Nephron (organoid): ENCODE data around the gene STUM.
A peak's percentile ranks its signal among the peaks of the same experiment; 100 is the strongest.

Experiments
- H3K27ac Mint-ChIP-seq, 3 experiments: 2 replicates each; pipeline ENCODE4 v1.8.0; 2020; ENCODE audit warnings: mixed read lengths in 3 of 3, mild to moderate bottlenecking in 2 of 3, moderate library complexity in 1 of 3
- H3K27me3 Mint-ChIP-seq: 2 replicates; pipeline ENCODE4 v1.8.0; 2021; ENCODE audit warnings: low read depth, mild to moderate bottlenecking, moderate library complexity, mixed read lengths
- H3K36me3 Mint-ChIP-seq: 2 replicates; pipeline ENCODE4 v1.8.0; 2020; ENCODE audit warnings: low read depth, mixed read lengths
- H3K4me1 Mint-ChIP-seq: 2 replicates; pipeline ENCODE4 v1.8.0; 2020; ENCODE audit warnings: mixed read lengths
- H3K4me3 Mint-ChIP-seq, 3 experiments: 2 replicates each; pipeline ENCODE4 v1.8.0; 2020; ENCODE audit warnings: mild to moderate bottlenecking in 3 of 3, mixed read lengths in 3 of 3, moderate library complexity in 2 of 3
- H3K9me3 Mint-ChIP-seq: 2 replicates; pipeline ENCODE4 v1.8.0; 2020; ENCODE audit warnings: mixed read lengths
- CTCF ChIP-seq, 3 experiments: fragments of 200-600 bp; sonication (generic); IDR thresholded peaks; one replicate each; pipeline ENCODE4 v1.5.0; 2021; ENCODE audit warnings: antibody characterized with exemption in 3 of 3; ENCODE audit not compliant: unreplicated experiment in 3 of 3

The STUM gene

GRCh38 chr1:226633541-226634165 lies 85.1 kb downstream of the STUM start:
- peaks cover 40% of the 10 kb centered on the region for H3K4me1 Mint-ChIP-seq
- no peak for TF ChIP-seq CTCF (IDR thresholded peaks at IDR 0.05; ENCODE audit: unreplicated experiment in 3 of 3)
- no peaks in the 10 kb centered on the region for H3K9me3 Mint-ChIP-seq
- peaks cover 12% of the 10 kb centered on the region for H3K27me3 Mint-ChIP-seq
- H3K36me3 Mint-ChIP-seq, result peaks cover 4% of the 10 kb centered on the region
- no peak overlapping the region for H3K4me3 Mint-ChIP-seq
- no peak overlapping the region for H3K27ac Mint-ChIP-seq

- Mint-ChIP-seq H3K27me3 (peaks cover 12% of the 10 kb centered on the region), H3K9me3 (no peaks in the 10 kb centered on the region), H3K4me1 (peaks cover 42% of the 10 kb centered on the region), H3K4me3 (no peak overlapping the region), H3K36me3 (peaks cover 4% of the 10 kb centered on the region), H3K27ac (peak overlapping the region in 1 of 3 experiments; percentile 10)
- TF ChIP-seq CTCF (IDR thresholded peaks at IDR 0.05; ENCODE audit: unreplicated experiment in 3 of 3), result peak; percentile 87 to 95 (median 94)
Observed at GRCh38 chr1:226634166-226634588, 85.6 kb downstream of the STUM start.

GRCh38 chr1:226634611-226635246 lies 86.2 kb downstream of the STUM start:
- peaks cover 12% of the 10 kb centered on the region for H3K27me3 Mint-ChIP-seq
- TF ChIP-seq CTCF (IDR thresholded peaks at IDR 0.05; ENCODE audit: unreplicated experiment in 3 of 3), result no peak
- peaks cover 42% of the 10 kb centered on the region for H3K4me1 Mint-ChIP-seq
- peaks cover 4% of the 10 kb centered on the region for H3K36me3 Mint-ChIP-seq
- H3K27ac Mint-ChIP-seq, result peak overlapping the region in 1 of 3 experiments; percentile 10
- H3K4me3 Mint-ChIP-seq, result no peak overlapping the region
- H3K9me3 Mint-ChIP-seq, result no peaks in the 10 kb centered on the region

- Mint-ChIP-seq H3K4me1 (peaks cover 48% of the 10 kb centered on the region), H3K4me3 (no peak overlapping the region), H3K9me3 (no peaks in the 10 kb centered on the region), H3K36me3 (peaks cover 4% of the 10 kb centered on the region), H3K27me3 (peaks cover 5% of the 10 kb centered on the region), H3K27ac (no peak overlapping the region)
- TF ChIP-seq CTCF (IDR thresholded peaks at IDR 0.05; ENCODE audit: unreplicated experiment in 3 of 3), result no peak
Observed at GRCh38 chr1:226635456-226635941, 86.9 kb downstream of the STUM start.

- no peak for TF ChIP-seq CTCF (IDR thresholded peaks at IDR 0.05; ENCODE audit: unreplicated experiment in 3 of 3)
- H3K36me3 Mint-ChIP-seq, result peaks cover 4% of the 10 kb centered on the region
- H3K9me3 Mint-ChIP-seq, result no peaks in the 10 kb centered on the region
- peaks cover 3% of the 10 kb centered on the region for H3K27me3 Mint-ChIP-seq
- H3K4me3 Mint-ChIP-seq, result peak overlapping the region in 1 of 3 experiments; percentile 4
- H3K4me1 Mint-ChIP-seq, result peaks cover 48% of the 10 kb centered on the region
- no peak overlapping the region for H3K27ac Mint-ChIP-seq
Observed at GRCh38 chr1:226636847-226637096, 88.2 kb downstream of the STUM start.
